Esophagus muscularis mucosa (tissue), 4 donors: ENCODE measurements around the gene ANTXRL.
"Not testable (repeated sequence)": the region's sequence is repeated elsewhere in the genome, so short reads cannot be mapped to it uniquely, and the experiment has no call there.

Experiments
- CTCF ChIP-seq, 3 experiments: fragments of 200-600 bp in 2 of 3; fragments of 450-650 bp in 1 of 3; sonication (generic) in 2 of 3; IDR thresholded peaks; one replicate each; pipeline ENCODE4 v1.5.1; 2017 to 2019; ENCODE audit warnings: antibody characterized with exemption in 3 of 3, mild to moderate bottlenecking in 2 of 3, moderate library complexity in 1 of 3
- EP300 ChIP-seq: sonication (generic); formaldehyde crosslinking; IDR thresholded peaks from one replicate; pipeline ENCODE4 v1.6.1; 2017; ENCODE audit warnings: antibody characterized with exemption
- POLR2A ChIP-seq: fragments of 450-650 bp; IDR thresholded peaks from one replicate; pipeline ENCODE4 v1.6.1; 2017; ENCODE audit warnings: antibody characterized with exemption, moderate library complexity, mild to moderate bottlenecking, low read depth
- POLR2AphosphoS5 ChIP-seq, 2 donors: sonication (generic); formaldehyde crosslinking; IDR thresholded peaks; one replicate each; pipeline ENCODE4 v1.6.1; 2017; ENCODE audit warnings: antibody characterized with exemption in 2 of 2

GRCh38 chr10:46315071-46315860 lies 28.5 kb downstream of the ANTXRL start:
- not testable (repeated sequence) for TF ChIP-seq CTCF (IDR thresholded peaks at IDR 0.05); EP300; POLR2A; POLR2AphosphoS5 (IDR thresholded peaks at IDR 0.05)
